ENCODE results near the gene DYRK4.

DYRK4 gene

DNA sequence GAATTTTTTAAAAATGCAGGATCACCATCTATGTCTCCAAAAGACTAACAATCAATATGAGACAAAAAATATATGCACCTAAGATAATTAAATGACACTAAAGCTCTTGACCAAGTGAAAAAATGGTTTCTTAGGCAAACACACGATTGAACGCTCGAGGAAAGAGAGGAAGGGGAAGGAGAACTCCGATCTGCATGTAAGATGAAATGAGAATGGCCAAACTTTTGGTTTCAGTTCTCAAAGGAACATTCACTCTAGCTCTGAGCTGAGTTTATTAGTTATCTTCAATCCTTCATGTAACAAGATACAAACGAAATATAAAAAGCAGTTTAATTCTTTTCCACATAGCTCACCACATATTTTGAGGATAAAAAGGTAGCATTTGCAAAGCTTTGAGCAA, 2.8 kb downstream of the DYRK4 start:
- DNase-seq = peak; percentile 76

DNA sequence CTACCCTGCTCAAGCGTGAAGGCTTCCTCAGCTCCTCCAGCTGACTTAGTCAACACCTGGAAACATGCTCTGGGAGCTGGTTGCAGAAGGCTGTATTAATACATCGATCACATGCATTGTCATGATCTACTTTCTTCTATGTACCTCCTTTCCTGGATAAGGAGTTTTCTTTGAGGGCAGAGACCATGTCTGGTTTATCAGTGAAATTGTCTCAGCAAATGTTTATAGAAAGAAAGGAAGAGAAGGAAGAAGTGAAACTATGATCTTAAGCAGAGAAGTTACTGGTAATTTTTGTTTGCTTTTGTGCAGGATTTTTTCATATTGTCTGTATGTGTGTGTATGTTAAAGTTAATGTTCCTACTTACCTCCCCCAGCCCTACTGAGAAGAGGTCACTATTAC, 4.5 kb downstream of the DYRK4 start:
- peak; percentile 70 for DNase-seq

DNA sequence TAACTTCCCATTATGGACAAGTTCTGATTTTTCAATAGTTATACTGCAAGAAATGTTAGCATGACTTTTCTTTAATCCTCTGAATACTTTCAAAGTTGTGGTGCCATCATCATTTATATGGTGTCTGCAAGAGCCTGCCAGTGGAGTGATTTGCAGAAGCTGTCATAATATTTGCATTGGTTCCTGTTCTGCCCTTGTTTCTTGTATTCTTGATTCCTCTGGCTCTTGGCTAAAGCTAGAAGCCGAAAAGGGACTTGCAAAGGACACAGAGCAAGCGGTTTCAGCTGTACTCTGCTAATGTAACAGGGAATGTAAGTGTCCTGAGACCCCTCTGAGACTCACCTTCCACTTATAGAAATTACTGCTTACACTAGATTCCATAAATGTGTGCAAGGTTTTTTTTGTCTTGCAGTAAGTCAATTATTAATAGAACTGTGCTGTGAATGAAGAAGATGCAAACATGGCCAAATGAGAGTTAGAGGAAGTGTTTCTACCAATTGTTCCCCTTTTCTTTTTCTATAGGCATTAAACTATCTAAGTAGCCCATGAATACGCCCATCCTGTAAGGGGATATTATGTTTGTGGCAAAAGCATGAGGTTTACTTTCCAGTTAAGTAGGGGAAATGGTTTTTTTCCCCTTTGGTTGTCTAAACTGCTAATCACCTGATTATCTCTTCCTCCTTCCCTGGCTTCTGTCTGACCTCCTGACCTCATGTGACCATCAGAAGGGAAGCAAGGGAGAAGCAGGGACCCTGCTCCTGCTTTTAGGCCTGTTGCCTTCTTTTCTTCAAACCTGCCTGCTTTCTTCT, 5.3 kb downstream of the DYRK4 start:
- DNase-seq = peak; percentile 98

DNA sequence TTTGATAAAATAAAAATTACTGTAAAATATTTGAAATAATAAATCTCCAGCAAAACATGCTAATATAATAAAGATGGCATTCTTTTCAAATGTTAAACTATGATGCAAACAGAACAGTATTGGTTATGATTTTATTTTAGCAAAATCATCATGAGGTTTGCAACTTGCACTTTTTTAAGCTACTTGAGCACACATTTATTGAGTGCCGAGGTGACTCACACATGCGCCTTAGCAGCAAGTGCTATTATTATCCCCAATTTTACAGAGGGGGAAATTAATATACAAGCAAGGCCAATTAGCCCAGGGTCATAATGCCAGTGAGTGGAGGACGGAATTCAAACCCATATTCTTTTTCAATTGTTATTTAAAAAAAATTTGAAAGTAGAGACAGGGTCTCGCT, 7.3 kb downstream of the DYRK4 start:
- DNase-seq = no peak

DNA sequence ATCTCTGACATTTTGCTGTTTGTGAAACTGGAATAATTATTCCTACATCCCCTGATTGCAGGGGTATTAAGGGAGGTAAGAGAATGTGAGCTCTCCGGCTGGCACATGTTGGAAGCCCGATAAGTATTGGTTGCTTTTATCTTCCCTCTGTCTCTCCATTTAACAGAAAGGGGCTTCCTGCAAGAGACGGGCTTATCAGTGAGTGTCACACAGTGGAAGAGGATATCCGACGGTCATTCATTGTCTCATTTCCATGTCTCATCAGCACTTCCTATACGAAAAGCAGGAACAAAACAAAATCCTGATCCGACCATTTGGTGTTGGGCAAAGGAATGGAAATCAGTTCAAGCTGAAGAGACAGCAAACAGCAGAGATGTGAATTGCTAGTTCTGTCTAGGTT, 10.7 kb downstream of the DYRK4 start:
- no peak for DNase-seq

DNA sequence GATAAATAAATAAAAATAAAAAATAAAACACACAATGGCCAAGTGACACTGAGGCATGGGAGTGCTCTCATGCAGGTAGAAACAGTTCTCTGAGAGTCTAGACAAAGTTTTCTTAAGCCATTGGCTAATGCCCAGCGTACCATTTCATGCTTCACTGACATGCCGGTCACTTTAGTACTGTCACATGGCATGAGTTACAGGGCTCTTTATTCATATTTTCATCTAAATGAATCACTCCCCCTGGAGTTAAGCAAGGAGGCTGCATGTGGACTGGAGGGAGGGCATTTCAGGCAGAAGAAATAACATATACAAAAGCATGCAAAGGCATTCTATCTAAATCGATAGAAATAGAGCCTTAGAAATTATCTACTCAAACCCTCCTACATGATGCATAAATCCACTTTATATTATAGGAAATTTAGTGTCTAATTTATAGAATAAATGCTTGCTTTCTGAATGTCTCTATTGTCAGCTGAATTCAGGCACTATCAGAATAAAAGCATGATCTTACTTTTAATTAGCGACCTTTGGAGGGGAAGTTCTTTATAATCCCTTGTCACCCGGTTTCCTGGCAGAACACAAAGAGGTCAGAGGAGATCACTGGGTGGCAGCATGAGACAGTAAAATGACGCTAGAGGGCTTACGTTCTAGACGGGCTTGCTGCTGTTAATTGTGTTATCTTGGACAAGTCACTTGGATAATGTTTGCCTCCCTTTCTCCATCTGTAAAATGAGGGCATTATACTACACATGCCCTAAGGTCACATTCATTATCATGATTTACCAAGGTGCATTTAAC, 17.5 kb downstream of the DYRK4 start:
- DNase-seq = peak; percentile 68

DNA sequence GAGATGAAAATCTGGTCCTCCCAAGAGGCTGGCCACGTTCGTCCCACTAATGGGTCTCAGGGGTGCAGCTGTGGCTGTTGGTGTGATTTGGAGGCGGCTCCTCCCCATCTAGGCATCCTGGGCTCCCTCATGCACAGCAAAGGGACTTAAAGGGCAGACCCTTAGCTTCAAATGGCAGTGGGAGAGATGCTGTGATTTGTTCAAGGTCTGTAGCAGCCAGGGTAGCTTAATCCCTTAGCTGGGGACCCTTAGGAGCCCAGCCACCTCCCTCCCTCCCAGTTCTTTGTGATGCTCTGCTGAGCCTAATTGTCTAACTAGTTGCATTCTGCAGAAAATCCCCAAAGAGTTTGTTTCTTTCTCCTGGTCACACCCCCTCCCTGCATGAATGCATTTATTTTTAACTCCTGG, 18.3 kb downstream of the DYRK4 start:
- no peak for DNase-seq

DNA sequence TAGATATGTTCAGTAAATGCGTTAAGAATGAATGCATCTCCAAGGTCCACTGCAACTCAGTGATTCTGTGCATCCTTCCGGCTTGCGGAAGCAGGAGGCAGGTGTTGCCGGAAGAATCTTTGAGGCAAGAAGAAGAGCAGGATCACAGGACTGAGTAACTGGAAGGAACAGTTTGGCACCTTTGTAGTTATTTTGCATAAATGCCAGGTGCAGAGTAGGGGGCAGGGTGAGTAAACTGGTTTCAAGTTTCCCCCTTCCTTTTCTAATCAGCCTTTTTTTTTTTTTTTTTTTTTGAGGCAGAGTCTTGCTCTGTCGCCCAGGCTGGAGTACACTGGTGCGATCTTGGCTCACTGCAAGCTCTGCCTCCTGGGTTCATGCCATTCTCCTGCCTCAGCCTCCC, 22.3 kb downstream of the DYRK4 start:
- no peak for DNase-seq

DNA sequence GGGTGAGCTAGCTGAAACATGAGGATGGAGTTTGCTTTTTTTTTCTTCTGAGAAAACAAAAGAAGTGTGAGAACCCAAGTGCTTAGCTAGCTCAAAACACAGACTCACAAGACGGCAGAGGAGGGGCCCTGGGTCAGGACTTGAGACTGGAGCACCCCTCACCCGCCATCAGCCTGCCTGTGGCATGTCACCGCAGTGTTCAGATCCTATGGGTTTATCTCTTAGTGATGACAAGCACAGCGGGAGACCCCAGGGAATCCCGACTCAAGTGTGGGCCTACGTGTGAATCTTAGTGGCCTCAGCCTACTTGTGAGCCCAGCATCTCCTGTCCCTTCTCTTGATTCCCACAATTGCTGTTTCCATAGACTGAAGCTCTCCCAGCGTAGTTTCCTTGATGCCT, 22.9 kb downstream of the DYRK4 start:
- no peak for DNase-seq

DNA sequence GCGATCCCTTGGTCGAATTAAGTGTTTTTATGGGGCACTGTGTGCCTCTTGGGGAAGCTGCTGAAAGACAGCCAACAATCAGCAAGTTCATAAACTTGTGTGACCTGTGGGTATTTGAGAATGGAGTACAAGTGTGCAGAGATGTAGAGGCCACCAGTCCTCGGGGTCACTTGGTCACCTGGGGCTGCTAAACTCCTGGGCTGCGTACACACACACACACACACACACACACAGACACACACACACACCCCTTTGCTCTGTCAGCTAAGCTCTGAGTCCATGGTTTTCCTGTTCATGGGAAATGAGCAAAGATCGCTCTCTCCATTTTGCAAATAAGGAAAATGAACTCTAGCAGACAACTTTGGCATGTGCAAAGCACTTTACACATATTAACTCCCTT, 24.5 kb downstream of the DYRK4 start:
- no peak for DNase-seq

DNA sequence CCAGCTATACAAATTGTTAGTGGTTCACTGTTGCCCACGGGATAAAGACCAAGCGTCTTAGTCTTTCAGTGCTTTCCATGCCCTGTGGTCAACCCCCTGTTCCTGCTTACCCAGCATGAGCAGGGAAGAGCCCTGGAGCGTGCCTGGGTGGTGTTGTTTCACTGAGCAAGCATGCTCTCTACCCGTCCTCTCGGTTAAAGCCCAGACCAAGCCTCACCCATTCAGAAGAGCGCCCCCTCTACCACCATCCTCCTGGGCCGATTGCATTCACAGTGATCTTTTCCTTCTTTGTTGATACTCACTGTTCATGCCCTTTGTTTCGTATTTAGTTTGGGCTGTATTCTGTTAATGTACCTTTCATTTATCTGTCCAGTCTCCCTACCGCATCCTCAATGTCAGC, 25.1 kb downstream of the DYRK4 start:
- DNase-seq = no peak

DNA sequence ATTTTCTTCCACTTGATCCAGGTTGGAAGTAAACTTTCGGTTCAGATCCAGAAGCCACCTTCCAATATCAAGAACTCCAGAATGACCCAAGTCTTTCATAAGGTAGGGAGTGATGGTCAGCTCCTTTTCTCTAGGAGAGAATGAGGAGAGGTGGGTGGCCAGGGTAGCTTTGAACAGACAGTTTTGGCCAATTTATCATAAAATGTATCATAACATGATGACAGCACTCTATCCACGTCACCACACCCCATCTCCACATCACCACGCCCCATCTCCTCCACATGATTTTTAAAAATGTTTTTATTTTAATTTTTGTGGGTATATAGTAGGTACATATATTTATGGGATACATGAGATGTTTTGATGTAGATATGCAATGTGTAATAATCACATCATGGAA, 26.9 kb downstream of the DYRK4 start:
- no peak for DNase-seq

DNA sequence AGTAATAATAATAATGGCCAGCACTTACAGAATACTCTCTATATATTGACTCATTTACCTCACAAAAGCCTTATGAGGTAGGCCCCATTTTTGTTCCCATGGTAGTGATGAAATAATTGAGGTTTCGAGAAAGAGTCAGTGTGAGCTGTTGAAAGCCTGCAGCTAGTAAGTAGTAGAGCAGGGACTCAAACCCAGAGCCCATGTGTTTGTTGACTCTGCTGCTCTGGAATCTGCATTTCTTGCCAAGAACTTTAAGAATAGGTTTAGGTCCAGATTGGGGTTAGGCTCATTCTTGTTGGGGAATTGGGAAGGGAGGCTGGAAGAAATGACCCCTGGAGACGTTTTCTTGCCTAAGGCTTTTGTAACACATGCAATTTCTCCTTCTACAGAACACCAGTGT, 27.9 kb downstream of the DYRK4 start:
- no peak for DNase-seq

DNA sequence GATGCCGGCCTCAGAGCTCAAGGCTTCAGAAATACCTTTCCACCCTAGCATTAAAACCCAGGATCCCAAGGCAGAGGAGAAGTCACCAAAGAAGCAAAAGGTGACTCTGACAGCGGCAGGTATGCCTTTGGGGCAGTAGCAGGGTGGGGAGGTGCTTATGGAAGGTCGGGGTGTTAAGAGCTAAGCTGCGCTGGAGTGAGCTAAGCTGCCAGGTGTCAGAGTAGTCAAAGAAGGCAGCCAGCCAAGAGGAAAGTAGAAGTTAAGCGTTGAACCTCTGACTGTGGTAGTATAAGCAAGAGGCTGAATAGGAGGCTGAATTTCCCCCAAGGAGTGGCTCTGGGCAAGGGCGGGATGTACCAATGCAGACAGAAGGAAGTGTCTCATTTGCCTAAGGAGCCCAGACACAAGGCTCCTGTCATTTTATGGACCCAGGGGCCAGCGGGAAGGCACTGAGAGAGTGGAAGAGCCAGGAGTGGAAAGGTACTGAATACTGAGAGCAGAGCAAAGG, 29.2 kb downstream of the DYRK4 start:
- no peak for DNase-seq

DNA sequence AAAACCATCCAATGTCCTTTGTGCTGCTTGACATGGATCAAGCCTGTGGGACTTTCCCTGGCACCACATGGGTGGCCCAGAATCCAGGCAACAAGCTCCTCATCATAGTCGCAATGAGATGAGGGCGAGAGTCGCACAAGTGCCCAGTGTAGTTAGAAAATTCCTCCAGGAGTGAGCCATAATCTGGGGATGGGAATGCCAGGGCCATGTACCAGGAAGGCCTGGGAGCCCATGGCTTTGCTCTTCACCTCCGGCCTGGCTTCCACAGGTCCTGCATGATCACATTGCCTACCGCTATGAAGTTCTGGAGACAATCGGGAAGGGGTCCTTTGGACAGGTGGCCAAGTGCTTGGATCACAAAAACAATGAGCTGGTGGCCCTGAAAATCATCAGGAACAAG, 33.9 kb downstream of the DYRK4 start:
- no peak for DNase-seq

DNA sequence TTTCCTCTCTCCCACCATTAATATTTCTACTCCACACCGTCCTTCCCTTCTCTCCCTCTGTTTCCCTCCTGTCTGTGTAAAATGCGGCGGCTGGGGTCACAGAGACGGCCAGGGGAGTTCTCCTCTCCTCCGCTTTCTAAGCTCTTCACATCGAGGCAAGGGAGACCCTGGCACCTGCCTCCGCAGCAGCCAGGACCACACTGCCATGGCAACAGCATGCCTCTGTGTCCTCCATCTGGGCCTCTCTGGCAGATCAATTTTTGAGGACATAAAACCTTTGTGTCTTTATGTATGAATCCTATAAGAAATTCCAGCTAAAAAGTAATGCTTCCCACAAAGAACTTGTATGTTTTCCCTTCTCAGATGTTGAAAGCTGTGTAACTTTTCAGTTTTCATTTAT, 41.4 kb downstream of the DYRK4 start:
- no peak for DNase-seq

DNA sequence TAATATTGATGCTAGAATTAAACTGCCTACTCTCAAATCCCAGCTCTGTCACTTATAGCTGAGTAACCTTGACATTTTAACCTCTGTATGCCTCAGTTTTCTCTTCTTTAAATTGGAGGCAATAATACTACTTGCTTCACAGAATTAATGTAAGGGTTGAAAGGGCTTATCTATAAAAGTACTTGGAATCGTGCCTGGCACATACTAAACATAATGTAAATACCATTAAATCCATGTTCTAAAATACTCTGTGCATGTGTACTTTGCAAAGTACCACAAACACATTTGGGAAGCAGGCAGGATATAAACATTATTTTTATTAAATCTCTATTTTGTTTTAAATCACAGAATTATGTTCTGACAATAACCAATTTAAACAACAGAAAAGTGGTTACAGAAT, 41.9 kb downstream of the DYRK4 start:
- DNase-seq = no peak

DNA sequence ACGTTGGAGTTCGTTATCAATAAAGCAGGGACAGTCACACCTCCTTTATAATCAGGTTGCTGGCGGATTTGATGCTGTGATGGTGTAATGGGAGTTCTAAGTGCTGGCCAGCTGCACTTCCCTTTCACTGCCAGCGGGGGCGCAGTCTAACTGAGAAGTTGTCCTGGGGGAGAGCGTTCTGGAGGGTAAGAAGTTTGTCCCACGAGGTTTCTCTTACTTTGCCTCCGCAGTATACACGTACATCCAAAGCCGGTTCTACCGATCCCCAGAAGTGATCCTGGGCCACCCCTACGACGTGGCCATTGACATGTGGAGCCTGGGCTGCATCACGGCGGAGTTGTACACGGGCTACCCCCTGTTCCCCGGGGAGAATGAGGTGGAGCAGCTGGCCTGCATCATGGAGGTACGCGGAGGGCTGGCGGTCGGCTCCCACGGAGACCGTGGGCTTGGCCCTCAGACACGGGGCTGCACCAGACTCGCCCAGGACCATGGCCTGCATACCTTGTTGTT, 42.7 kb downstream of the DYRK4 start:
- peak; percentile 85 for DNase-seq

DNA sequence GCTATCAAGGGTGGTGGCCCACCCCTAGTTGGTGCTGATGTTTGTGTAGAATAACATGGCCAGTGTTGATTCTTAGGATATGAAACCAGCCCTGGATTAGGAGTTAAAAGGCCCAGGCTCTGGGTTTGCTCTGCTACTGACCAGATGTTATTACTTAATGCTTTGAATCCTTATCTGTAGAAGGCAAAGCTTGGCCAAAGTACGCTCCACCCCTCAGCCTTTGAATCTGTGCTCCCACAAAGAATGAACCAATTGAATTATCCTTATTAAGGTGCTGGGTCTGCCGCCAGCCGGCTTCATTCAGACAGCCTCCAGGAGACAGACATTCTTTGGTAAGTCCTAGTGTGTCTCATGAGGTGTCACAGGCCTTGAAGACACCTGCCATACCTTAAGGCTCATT, 45.0 kb downstream of the DYRK4 start:
- no peak for DNase-seq

DNA sequence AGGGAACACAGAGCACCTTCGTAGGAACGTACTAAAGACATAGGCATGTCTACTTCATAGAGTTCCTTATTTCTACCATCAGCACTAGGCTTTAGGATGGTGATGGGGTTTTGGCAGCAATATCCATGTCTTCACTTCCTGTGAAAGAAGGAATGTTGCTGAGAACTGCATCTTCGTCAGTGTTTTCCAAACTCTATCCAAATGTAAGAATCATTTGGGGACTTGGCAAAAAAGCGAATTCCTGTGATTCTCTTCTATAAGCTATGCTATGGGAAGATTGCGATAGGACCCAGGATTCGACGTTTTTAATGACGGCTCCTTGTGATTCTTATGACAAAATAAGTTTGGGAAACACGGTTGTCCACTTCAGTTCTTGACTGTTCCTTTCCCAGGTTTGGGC, 47.1 kb downstream of the DYRK4 start:
- no peak for DNase-seq

DNA sequence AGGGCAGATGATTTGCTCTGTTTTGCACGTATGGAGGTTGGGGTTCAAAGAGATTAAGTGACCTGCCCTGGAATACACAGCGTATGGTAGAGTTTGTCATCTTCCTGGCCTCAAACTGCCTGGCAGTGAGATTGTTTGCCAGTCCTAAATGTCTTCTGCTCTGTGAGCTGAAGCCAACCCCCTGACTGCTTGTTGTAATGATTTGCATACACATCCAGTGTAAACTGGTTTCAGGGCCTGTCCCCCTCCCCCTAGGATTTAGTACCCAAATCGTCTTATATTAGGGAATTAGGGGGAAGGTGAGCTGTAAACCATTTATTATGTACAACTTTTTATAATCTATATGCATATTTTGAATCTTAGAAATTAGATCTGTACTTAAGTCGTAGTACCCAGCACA, 48.5 kb downstream of the DYRK4 start:
- DNase-seq = no peak

DNA sequence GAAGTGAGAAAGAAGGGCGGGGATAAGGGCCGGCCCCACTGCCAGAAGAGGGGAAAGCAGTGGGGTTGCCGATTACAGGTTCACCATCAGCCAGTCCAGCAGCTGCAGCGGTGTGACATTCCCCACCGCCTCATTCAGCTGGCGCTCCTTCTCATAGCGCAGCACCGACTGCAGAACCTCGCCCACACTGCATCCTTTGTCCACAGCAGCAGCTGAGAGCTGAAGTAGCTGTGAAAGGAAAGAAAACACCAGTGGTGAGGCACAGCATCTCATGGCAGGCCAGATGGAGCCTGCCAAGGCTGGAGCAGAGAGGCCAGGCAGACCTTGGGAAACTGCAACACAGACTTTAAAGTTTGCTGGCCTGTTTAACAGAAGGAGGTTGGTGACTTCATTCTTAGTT, 53.7 kb downstream of the DYRK4 start:
- DNase-seq = no peak

DNA sequence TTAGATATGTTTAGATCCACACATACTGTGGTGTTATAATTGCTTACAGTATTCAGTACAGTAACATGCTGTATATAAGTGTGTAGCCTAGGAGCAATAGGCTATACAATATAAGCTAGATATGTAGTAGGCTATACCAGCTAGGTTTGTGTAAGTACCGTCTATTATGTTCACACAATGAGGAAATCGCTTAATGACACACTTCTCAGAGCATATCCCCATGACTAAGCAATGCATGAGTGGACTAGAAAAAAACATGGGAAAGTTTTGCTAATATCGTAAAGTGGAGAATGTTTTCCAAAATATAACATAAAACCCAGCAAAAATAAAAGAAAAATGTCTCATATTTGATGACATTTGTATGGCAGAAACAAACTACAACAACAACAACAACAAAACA, 59.5 kb downstream of the DYRK4 start:
- no peak for DNase-seq

DNA sequence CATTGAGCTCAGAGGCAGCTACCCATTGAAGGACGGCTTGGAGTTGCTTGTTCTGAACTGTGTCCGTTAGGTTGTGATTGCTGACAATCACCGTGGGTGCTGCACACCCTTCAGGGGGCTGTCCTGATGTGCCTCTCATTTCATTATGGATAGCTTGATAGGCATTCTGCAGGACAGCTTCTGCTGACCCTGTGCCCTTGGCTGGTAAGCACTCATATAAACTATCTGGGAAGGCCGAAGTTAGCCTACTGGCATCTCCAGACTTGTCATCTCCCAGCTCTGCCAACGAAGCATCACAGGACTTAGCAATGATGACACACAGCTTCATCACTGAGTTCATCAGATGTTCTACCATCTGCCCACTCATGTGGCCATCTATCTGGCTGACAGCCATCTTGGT, 64.5 kb downstream of the DYRK4 start:
- DNase-seq = no peak
